Measurements from ENCODE around the gene UFL1.

- TF ChIP-seq BHLHE40 (IDR thresholded peaks at IDR 0.05; ENCODE audit: low read depth, low read length) (no peak), CTCF (IDR thresholded peaks at IDR 0.05) (no peak), HMGXB4 (CRISPR knock-in tag; IDR thresholded peaks at IDR 0.05; ENCODE audit: borderline replicate concordance) (no peak), JUNB (IDR thresholded peaks at IDR 0.05) (no peak), MAZ (IDR thresholded peaks at IDR 0.05; ENCODE audit: borderline replicate concordance, low read depth, low read length) (no peak), ZC3H11A (IDR thresholded peaks at IDR 0.05) (no peak), MYC (IDR thresholded peaks at IDR 0.05; ENCODE audit: borderline replicate concordance, low read length) (no peak), SREBF2 (IDR thresholded peaks at IDR 0.05) (no peak), REST (IDR thresholded peaks at IDR 0.05) (no peak), EP300 (IDR thresholded peaks at IDR 0.05) (no peak), CBX2 (IDR thresholded peaks at IDR 0.05; ENCODE audit: borderline replicate concordance, low read depth) (no peak)
- TF ChIP-seq, protein P1, sequence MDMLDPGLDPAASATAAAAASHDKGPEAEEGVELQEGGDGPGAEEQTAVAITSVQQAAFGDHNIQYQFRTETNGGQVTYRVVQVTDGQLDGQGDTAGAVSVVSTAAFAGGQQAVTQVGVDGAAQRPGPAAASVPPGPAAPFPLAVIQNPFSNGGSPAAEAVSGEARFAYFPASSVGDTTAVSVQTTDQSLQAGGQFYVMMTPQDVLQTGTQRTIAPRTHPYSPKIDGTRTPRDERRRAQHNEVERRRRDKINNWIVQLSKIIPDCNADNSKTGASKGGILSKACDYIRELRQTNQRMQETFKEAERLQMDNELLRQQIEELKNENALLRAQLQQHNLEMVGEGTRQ (IDR thresholded peaks at IDR 0.05) = no peak
These were observed 42.9 kb upstream of the UFL1 start for GRCh38 chr6:96478695-96479094.
